Measurements from ENCODE around the gene PER1. TPM values are rescaled to one million over a fixed set of nuclear protein-coding genes. Genes with fewer than 3 reads are reported as not detected.

The PER1 gene
- total RNA-seq, 4 donors from 2014 or later, result 95.2 to 186 (median 121) TPM

- TF ChIP-seq CTCF (IDR thresholded peaks at IDR 0.05; ENCODE audit: low read depth), result no peak
Measured at GRCh38 chr17:8162997-8163977, 11.1 kb upstream of the PER1 start.

GRCh38 chr17:8162233-8162996 lies 10.2 kb upstream of the PER1 start, which contains the start of gene VAMP2:
VAMP2 (minus strand) TSS chr17:8162948; CDS start chr17:8162879, 69 bp downstream.
- no peak for TF ChIP-seq CTCF (IDR thresholded peaks at IDR 0.05; ENCODE audit: low read depth)

GRCh38 chr17:8161289-8162232 lies 9.4 kb upstream of the PER1 start:
- TF ChIP-seq CTCF (IDR thresholded peaks at IDR 0.05; ENCODE audit: low read depth), result no peak

- no peak for TF ChIP-seq CTCF (IDR thresholded peaks at IDR 0.05; ENCODE audit: low read depth)
Measured at GRCh38 chr17:8160741-8161221, 8.6 kb upstream of the PER1 start.

GRCh38 chr17:8160224-8160577 lies 8.0 kb upstream of the PER1 start:
- no peak for TF ChIP-seq CTCF (IDR thresholded peaks at IDR 0.05; ENCODE audit: low read depth)

GRCh38 chr17:8159459-8160223 lies 7.4 kb upstream of the PER1 start:
- no peak for TF ChIP-seq CTCF (IDR thresholded peaks at IDR 0.05; ENCODE audit: low read depth)
